Mucosa of descending colon (tissue), 3 donors: ENCODE data around the gene NME7. TPM values are rescaled to one million over a fixed set of nuclear protein-coding genes. Genes with fewer than 3 reads are reported as not detected.

Experiments
- ATAC-seq: fragments of 200-7000 bp; cut with Tn5 transposase; one replicate; pipeline ENCODE4 v1.9.1; 2020; ENCODE audit warnings: mild to moderate bottlenecking, moderate library complexity
- DNase-seq, 3 donors: peaks; one replicate each; pipeline ENCODE4 v3.0.0-alpha.2; 2020
- H3K36me3 ChIP-seq: fragments of 200-600 bp; one replicate; pipeline ENCODE4 v1.8.0; 2021; ENCODE audit warnings: low read depth, mild to moderate bottlenecking
- H3K4me1 ChIP-seq: fragments of 200-600 bp; one replicate; pipeline ENCODE4 v1.8.0; 2021; ENCODE audit warnings: low read depth, mild to moderate bottlenecking
- H3K4me3 ChIP-seq: fragments of 200-600 bp; one replicate; pipeline ENCODE4 v1.8.0; 2021; ENCODE audit warnings: mild to moderate bottlenecking
- H3K9me3 ChIP-seq: fragments of 200-600 bp; one replicate; pipeline ENCODE4 v1.8.0; 2021; ENCODE audit warnings: mild to moderate bottlenecking
- intact Hi-C, 2 donors: fragments of 100-400 bp; cut with DNase I in 1 of 2; cut with micrococcal nuclease in 1 of 2; formaldehyde crosslinking; loops; one replicate each; pipeline versions ENCODE4 v1.11.0 to v1.11.1; 2022; cut with DNase I, micrococcal nuclease
- total RNA-seq, 3 donors: library from RNA; stranded (reverse); fragmentation: NEBNext Ultra II Directional in 2 of 3; extraction: Animal tissue kit (Norgen Biotek cat#: 25700) in 2 of 3; gene quantifications; one replicate each; pipeline versions ENCODE4 v1.2.1 to v1.2.4, GENCODE V29; 2021 to 2023
- TF ChIP-seq, protein P1 (sequence below): fragments of 200-600 bp; IDR thresholded peaks from one replicate; pipeline ENCODE4 v1.8.0; 2022; ENCODE audit warnings: antibody characterized with exemption, mild to moderate bottlenecking
- donor health status: DM: no; HTN: no; CAD: no; lungs with moderate emphysema.
- donor health status: DM: no; HTN: no; CAD: no.
- donor health status: DM: no; HTN: yes; CAD: no.

The NME7 gene
- total RNA-seq, 3 donors from 2014 or later = 6.4 to 15.6 (median 7.2) TPM

DNA sequence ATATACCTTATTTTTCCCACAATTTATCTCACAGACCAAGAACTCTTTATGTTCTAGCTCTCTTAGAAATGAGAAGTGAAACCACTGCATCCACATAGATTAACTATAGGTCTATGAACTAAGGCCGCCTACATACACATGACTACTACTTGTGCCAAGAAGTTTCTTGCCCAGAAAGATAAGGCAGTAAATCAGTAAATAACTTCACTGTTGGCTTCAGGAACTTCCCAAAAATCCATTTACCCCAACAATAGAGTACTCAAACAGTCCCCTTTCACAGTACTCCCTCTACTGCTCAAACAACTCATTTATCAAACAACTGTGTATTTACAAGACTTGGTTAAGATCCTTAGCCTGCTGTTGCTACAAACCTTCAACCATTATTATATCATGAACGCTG, 96.5 kb downstream of the NME7 start:
- no peak for DNase-seq
- no peaks in the 10 kb centered on the region for H3K9me3 ChIP-seq
- H3K36me3 ChIP-seq = no peaks in the 10 kb centered on the region
- H3K4me3 ChIP-seq = no peak overlapping the region
- no peak for ATAC-seq
- TF ChIP-seq, protein P1, sequence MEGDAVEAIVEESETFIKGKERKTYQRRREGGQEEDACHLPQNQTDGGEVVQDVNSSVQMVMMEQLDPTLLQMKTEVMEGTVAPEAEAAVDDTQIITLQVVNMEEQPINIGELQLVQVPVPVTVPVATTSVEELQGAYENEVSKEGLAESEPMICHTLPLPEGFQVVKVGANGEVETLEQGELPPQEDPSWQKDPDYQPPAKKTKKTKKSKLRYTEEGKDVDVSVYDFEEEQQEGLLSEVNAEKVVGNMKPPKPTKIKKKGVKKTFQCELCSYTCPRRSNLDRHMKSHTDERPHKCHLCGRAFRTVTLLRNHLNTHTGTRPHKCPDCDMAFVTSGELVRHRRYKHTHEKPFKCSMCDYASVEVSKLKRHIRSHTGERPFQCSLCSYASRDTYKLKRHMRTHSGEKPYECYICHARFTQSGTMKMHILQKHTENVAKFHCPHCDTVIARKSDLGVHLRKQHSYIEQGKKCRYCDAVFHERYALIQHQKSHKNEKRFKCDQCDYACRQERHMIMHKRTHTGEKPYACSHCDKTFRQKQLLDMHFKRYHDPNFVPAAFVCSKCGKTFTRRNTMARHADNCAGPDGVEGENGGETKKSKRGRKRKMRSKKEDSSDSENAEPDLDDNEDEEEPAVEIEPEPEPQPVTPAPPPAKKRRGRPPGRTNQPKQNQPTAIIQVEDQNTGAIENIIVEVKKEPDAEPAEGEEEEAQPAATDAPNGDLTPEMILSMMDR = no peak
- H3K4me1 ChIP-seq = no peaks in the 10 kb centered on the region
- intact Hi-C loops = no loop called here

- intact Hi-C loops = no loop called here
- TF ChIP-seq, protein P1 = no peak
- Histone ChIP-seq H3K36me3 (no peaks in the 10 kb centered on the region), H3K4me3 (no peak overlapping the region), H3K4me1 (no peaks in the 10 kb centered on the region), H3K9me3 (no peaks in the 10 kb centered on the region)
- ATAC-seq (no peak), DNase-seq (no peak)
Measured at GRCh38 chr1:169266133-169266532, 101.5 kb downstream of the NME7 start.

- intact Hi-C loops = no loop called here
- Histone ChIP-seq H3K4me3 (no peak overlapping the region), H3K4me1 (no peaks in the 10 kb centered on the region), H3K36me3 (no peaks in the 10 kb centered on the region), H3K9me3 (no peaks in the 10 kb centered on the region)
- no peak for DNase-seq
- TF ChIP-seq, protein P1 = no peak
- no peak for ATAC-seq
Measured at GRCh38 chr1:169263059-169263458, 104.5 kb downstream of the NME7 start.

DNA sequence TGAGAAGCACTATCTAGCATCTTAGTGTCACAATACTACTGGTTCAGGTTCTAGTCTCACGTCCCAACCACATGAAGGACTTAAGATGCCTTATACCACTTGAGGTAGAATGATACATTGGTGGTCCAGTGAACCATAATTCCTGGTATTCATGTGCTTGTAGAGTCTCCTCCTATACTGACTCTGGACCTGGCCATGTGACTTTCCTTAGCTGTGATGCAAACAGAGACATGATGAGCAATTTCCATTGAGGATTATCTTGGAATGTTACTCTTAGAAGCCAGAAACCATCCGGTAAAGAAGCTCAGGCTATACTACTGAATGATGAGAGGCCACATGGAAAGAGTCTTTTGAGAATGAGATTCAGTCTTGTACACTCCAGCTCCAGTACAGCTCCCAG, 105.7 kb downstream of the NME7 start:
- intact Hi-C loops = no loop called here
- DNase-seq (no peak), ATAC-seq (no peak)
- no peaks in the 10 kb centered on the region for H3K9me3 ChIP-seq
- H3K4me3 ChIP-seq = no peak overlapping the region
- no peaks in the 10 kb centered on the region for H3K36me3 ChIP-seq
- no peaks in the 10 kb centered on the region for H3K4me1 ChIP-seq
- TF ChIP-seq, protein P1 = no peak

- Histone ChIP-seq H3K36me3 (no peaks in the 10 kb centered on the region), H3K9me3 (no peaks in the 10 kb centered on the region), H3K4me3 (no peak overlapping the region), H3K4me1 (no peaks in the 10 kb centered on the region)
- TF ChIP-seq, protein P1 = no peak
- no peak for DNase-seq
- no peak for ATAC-seq
- intact Hi-C loops = no loop called here
Measured at GRCh38 chr1:169260478-169261151, 107.0 kb downstream of the NME7 start.

DNA sequence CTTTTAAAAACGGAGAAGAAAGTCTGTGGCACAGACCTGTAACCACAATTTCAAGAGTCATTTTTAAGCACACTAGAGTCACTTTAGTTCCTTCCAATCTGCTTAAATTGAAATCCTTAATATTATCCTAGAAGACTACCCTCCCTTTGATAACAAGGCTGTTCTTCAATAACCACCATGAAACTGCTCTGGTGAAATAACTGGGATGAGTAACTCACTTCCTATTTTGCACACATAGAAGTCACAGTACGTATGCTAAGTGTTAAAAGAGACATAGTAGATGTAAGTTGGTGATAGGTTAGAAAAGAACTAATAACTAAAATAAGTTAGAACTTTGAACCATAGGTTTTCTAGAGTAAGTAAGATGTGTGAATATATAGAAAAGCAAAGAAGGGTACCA, 107.8 kb downstream of the NME7 start:
- intact Hi-C loops = no loop called here
- no peaks in the 10 kb centered on the region for H3K9me3 ChIP-seq
- DNase-seq (no peak), ATAC-seq (no peak)
- H3K4me1 ChIP-seq = no peaks in the 10 kb centered on the region
- H3K4me3 ChIP-seq = no peak overlapping the region
- TF ChIP-seq, protein P1 = no peak
- H3K36me3 ChIP-seq = no peaks in the 10 kb centered on the region
